GM06990 (cell line): Measurements from ENCODE around the gene PERM1.

Source experiments
- DNase-seq: peaks from one replicate; pipeline ENCODE4 v3.0.0-alpha.2; 2011; ENCODE audit not compliant: insufficient read length; ENCODE audit errors: extremely low read depth
- H3K27me3 ChIP-seq: replicated peaks from 2 replicates; pipeline ENCODE4 v1.6.0; 2011; ENCODE audit warnings: low read length; ENCODE audit not compliant: control insufficient read depth, insufficient read depth
- H3K36me3 ChIP-seq: 2 replicates; pipeline ENCODE4 v1.5.1; 2011; ENCODE audit warnings: low read length; ENCODE audit not compliant: control insufficient read depth, insufficient read depth
- H3K4me3 ChIP-seq: replicated peaks from 2 replicates; pipeline ENCODE4 v1.5.1; 2011; ENCODE audit warnings: low read depth, mild to moderate bottlenecking, control low read depth, low read length
- CTCF ChIP-seq: IDR thresholded peaks from 2 replicates; pipeline ENCODE4 v1.5.1; 2011; ENCODE audit warnings: low read length, control low read depth, mild to moderate bottlenecking, inconsistent platforms; ENCODE audit not compliant: insufficient read depth, poor library complexity, severe bottlenecking

PERM1 gene

GRCh38 chr1:963746-964525 lies 18.0 kb downstream of the PERM1 start:
- no peaks in the 10 kb centered on the region for H3K27me3 ChIP-seq
- no peak for TF ChIP-seq CTCF
- peaks cover 2% of the 10 kb centered on the region; the same call in 1 of the 2 replicates for H3K36me3 ChIP-seq
- no peak overlapping the region for H3K4me3 ChIP-seq
- DNase-seq = no peak

DNA sequence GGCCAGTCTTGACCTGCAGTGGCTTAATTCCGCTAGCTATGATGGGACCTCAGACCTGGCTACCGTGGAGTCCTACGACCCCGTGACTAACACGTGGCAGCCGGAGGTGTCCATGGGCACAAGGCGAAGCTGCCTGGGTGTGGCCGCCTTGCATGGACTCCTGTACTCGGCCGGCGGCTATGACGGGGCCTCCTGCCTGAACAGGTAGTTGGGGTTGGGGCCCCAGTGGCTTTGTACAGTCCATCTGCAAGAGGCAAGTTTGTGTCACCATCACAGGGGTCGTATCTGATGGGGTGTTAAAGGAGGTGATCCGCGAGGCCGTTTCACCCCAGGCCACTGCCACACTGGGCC lies 18.6 kb downstream of the PERM1 start:
- DNase-seq = no peak
- no peaks in the 10 kb centered on the region for H3K27me3 ChIP-seq
- no peak overlapping the region for H3K4me3 ChIP-seq
- TF ChIP-seq CTCF = no peak
- H3K36me3 ChIP-seq = peaks cover 2% of the 10 kb centered on the region; the same call in 1 of the 2 replicates

- no peak for TF ChIP-seq CTCF
- no peaks in the 10 kb centered on the region for H3K27me3 ChIP-seq
- no peak for DNase-seq
- no peak overlapping the region for H3K4me3 ChIP-seq
- peaks cover 2% of the 10 kb centered on the region; the same call in 1 of the 2 replicates for H3K36me3 ChIP-seq
These were observed 19.3 kb downstream of the PERM1 start for GRCh38 chr1:962381-963300.

DNA sequence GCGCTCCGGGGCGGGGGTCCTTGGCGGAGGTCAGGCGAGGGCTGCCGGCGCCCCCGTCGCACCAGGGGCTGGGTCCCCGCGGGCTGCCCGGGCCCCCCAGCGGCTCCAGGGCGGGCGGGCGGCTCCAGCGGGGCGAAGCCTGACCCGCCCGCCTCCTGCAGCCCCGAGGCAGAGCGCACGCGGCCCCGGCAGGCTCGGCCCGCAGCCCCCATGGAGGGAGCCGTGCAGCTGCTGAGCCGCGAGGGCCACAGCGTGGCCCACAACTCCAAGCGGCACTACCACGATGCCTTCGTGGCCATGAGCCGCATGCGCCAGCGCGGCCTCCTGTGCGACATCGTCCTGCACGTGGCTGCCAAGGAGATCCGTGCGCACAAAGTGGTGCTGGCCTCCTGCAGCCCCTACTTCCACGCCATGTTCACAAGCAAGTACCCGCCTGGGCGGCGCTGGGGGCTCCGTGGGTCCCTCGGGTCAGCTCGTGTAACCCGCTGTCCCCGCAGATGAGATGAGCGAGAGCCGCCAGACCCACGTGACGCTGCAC lies 20.7 kb downstream of the PERM1 start:
- Histone ChIP-seq H3K27me3 (no peaks in the 10 kb centered on the region), H3K36me3 (peaks cover 9% of the 10 kb centered on the region), H3K4me3 (peak overlapping the region; percentile 70)
- TF ChIP-seq CTCF = no peak
- DNase-seq = peak; percentile 50

DNA sequence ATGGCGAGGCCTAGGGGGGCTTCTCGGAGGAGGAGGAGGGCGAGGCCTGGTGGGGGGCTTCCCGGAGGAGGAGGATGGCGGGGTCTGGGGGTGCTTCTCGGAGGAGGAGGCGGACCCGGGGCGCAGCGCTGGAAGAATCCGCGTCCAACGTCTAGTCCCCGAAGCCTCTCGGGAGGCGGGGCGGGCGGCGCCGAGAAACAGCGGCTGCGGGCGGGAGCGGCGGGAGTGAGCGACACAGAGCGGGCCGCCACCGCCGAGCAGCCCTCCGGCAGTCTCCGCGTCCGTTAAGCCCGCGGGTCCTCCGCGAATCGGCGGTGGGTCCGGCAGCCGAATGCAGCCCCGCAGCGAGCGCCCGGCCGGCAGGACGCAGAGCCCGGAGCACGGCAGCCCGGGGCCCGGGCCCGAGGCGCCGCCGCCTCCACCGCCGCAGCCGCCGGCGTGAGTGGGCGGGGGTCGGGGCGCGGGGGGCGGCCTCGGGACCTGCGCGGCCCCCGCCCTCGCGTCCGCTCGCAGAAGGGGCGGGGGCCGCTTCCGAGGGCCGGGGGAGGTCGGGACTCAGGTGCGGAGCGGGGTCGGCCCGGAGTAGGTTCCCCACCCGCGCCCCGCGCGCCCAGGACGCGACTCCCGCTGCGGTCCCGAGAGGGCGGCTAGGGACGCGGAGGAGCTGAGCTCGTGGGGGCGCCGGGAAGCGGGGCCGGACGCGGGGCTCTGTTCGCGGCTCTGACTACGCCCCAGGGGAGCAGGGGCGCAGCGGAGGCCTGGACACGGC lies 21.3 kb downstream of the PERM1 start, which contains the start of gene KLHL17:
Gene KLHL17 (plus strand): TSS at position 222 of the 769 bp plus-strand sequence. CDS start 110 bp downstream, at position 332.
- TF ChIP-seq CTCF = no peak
- DNase-seq = peak; percentile 85
- no peaks in the 10 kb centered on the region for H3K27me3 ChIP-seq
- peaks cover 11% of the 10 kb centered on the region for H3K36me3 ChIP-seq
- H3K4me3 ChIP-seq = peak within 1 kb of the TSS; percentile 70
